OCI-LY1 (cell line): ENCODE results near the gene SLIT3.

Experiments
- H2AFZ ChIP-seq: fragments of 200-600 bp; sonication (generic), shearing (Covaris generic); 2 replicates; pipeline ENCODE4 v1.6.0; 2014; ENCODE audit warnings: antibody characterized with exemption, mild to moderate bottlenecking, low read length
- H3F3A ChIP-seq: fragments of 200-600 bp; sonication (generic), shearing (Covaris generic); 2 replicates; pipeline ENCODE4 v1.6.0; 2014; ENCODE audit warnings: mild to moderate bottlenecking, antibody characterized with exemption, low read length, moderate library complexity; ENCODE audit not compliant: insufficient read depth
- H3K27ac ChIP-seq: fragments of 200-600 bp; sonication (generic); 2 replicates; pipeline ENCODE4 v1.5.1; 2014; ENCODE audit warnings: low read length, mixed run types, mild to moderate bottlenecking, low read depth; ENCODE audit not compliant: poor library complexity, severe bottlenecking
- H3K27me3 ChIP-seq: fragments of 200-600 bp; sonication (generic); 2 replicates; pipeline ENCODE4 v1.6.0; 2014; ENCODE audit warnings: antibody characterized with exemption, mild to moderate bottlenecking, low read length, moderate library complexity; ENCODE audit not compliant: insufficient read depth
- H3K36me3 ChIP-seq: fragments of 200-600 bp; sonication (generic); 2 replicates; pipeline ENCODE4 v1.6.1; 2014; ENCODE audit warnings: mild to moderate bottlenecking, antibody characterized with exemption, low read length, moderate library complexity, mixed read lengths; ENCODE audit not compliant: insufficient read depth
- H3K4me1 ChIP-seq: fragments of 200-600 bp; sonication (generic); 2 replicates; pipeline ENCODE4 v1.5.1; 2014; ENCODE audit warnings: mild to moderate bottlenecking, low read length, moderate library complexity; ENCODE audit not compliant: insufficient read depth, severe bottlenecking
- H3K4me2 ChIP-seq: fragments of 200-600 bp; sonication (generic), shearing (Covaris generic); 2 replicates; pipeline ENCODE4 v1.6.1; 2014; ENCODE audit warnings: low read length
- H3K4me3 ChIP-seq: fragments of 200-600 bp; sonication (generic); 2 replicates; pipeline ENCODE4 v1.5.1; 2014; ENCODE audit warnings: low read length, low read depth, mild to moderate bottlenecking, mixed read lengths; ENCODE audit not compliant: poor library complexity, severe bottlenecking
- H3K79me2 ChIP-seq: fragments of 200-600 bp; shearing (Covaris generic); 2 replicates; pipeline ENCODE4 v1.6.1; 2016; ENCODE audit warnings: mixed run types, low read length, mixed read lengths; ENCODE audit not compliant: insufficient read depth
- H3K9ac ChIP-seq: fragments of 200-600 bp; sonication (generic), shearing (Covaris generic); 2 replicates; pipeline ENCODE4 v1.6.1; 2014; ENCODE audit warnings: mild to moderate bottlenecking, low read length, mixed read lengths
- H3K9me2 ChIP-seq: fragments of 200-600 bp; sonication (generic), shearing (Covaris generic); 2 replicates; pipeline ENCODE4 v1.6.1; 2014; ENCODE audit warnings: low read depth, mild to moderate bottlenecking, low read length, mixed read lengths
- H3K9me3 ChIP-seq: fragments of 200-600 bp; shearing (Covaris generic); 2 replicates; pipeline ENCODE4 v1.6.1; 2014; ENCODE audit warnings: low read length, mixed read lengths
- H4K20me1 ChIP-seq: fragments of 200-600 bp; sonication (generic), shearing (Covaris generic); 2 replicates; pipeline ENCODE4 v1.6.0; 2016; ENCODE audit warnings: mild to moderate bottlenecking, low read length; ENCODE audit not compliant: insufficient read depth
- CTCF ChIP-seq: fragments of 200-600 bp; sonication (generic), shearing (Covaris generic); IDR thresholded peaks from 2 replicates; pipeline ENCODE4 v1.5.1; 2017; ENCODE audit warnings: mild to moderate bottlenecking, antibody characterized with exemption, low read length, moderate library complexity, mixed read lengths
- EZH2 ChIP-seq: fragments of 200-600 bp; sonication (generic), shearing (Covaris generic); IDR thresholded peaks from 2 replicates; pipeline ENCODE4 v1.8.0; 2017; ENCODE audit warnings: borderline replicate concordance, mixed run types, mild to moderate bottlenecking, antibody characterized with exemption, low read length, moderate library complexity, mixed read lengths

Gene SLIT3

GRCh38 chr5:168695301-168695835, 605.6 kb downstream of the SLIT3 start:
- Histone ChIP-seq H2AFZ (no peak overlapping the region), H3K27ac (no peak overlapping the region), H3K27me3 (no peaks in the 10 kb centered on the region), H3K9ac (no peak overlapping the region), H4K20me1 (no peaks in the 10 kb centered on the region), H3K4me1 (no peaks in the 10 kb centered on the region), H3K9me3 (no peaks in the 10 kb centered on the region), H3K4me3 (no peak overlapping the region), H3K9me2 (no peaks in the 10 kb centered on the region), H3K4me2 (no peak overlapping the region), H3K36me3 (no peaks in the 10 kb centered on the region), H3F3A (no peaks in the 10 kb centered on the region), H3K79me2 (no peaks in the 10 kb centered on the region)
- TF ChIP-seq CTCF: no peak
- TF ChIP-seq EZH2: no peak

- Histone ChIP-seq H3K36me3 (no peaks in the 10 kb centered on the region), H3F3A (no peaks in the 10 kb centered on the region), H4K20me1 (no peaks in the 10 kb centered on the region), H3K4me1 (no peaks in the 10 kb centered on the region), H3K4me3 (no peak overlapping the region), H3K9ac (no peak overlapping the region), H3K9me3 (no peaks in the 10 kb centered on the region), H3K79me2 (no peaks in the 10 kb centered on the region), H3K4me2 (no peak overlapping the region), H3K27me3 (no peaks in the 10 kb centered on the region), H3K9me2 (no peaks in the 10 kb centered on the region), H3K27ac (no peak overlapping the region), H2AFZ (no peak overlapping the region)
- no peak for TF ChIP-seq EZH2
- TF ChIP-seq CTCF: no peak
Measured at GRCh38 chr5:168694289-168694688, 606.6 kb downstream of the SLIT3 start.

- Histone ChIP-seq H3K4me1 (no peaks in the 10 kb centered on the region), H2AFZ (no peak overlapping the region)
Measured at GRCh38 chr5:168693883-168694282, 607.1 kb downstream of the SLIT3 start.

More at GRCh38 chr5:168693883-168694282, 607.1 kb downstream of the SLIT3 start:
- Histone ChIP-seq H3K9ac (no peak overlapping the region), H3K27ac (no peak overlapping the region), H3K4me3 (no peak overlapping the region), H3F3A (no peaks in the 10 kb centered on the region), H3K9me3 (no peaks in the 10 kb centered on the region), H3K36me3 (no peaks in the 10 kb centered on the region), H4K20me1 (no peaks in the 10 kb centered on the region), H3K79me2 (no peaks in the 10 kb centered on the region), H3K4me2 (no peak overlapping the region), H3K27me3 (no peaks in the 10 kb centered on the region), H3K9me2 (no peaks in the 10 kb centered on the region)
- TF ChIP-seq EZH2 (no peak), CTCF (no peak)
